Glutamatergic neuron (in vitro differentiated cells): ENCODE data around the gene DYNLT4. TPM values are rescaled to one million over a fixed set of nuclear protein-coding genes. Genes with fewer than 3 reads are reported as not detected.

Source experiments
- DNase-seq: peaks from one replicate; pipeline ENCODE4 v3.0.0; 2022
- H3K27ac Mint-ChIP-seq: one replicate; pipeline ENCODE4 v1.8.0; 2020; ENCODE audit warnings: mild to moderate bottlenecking, mixed read lengths, inconsistent platforms; ENCODE audit not compliant: unreplicated experiment
- H3K27me3 Mint-ChIP-seq: one replicate; pipeline ENCODE4 v1.8.0; 2020; ENCODE audit warnings: mild to moderate bottlenecking, moderate library complexity, mixed read lengths, inconsistent platforms; ENCODE audit not compliant: unreplicated experiment
- H3K36me3 Mint-ChIP-seq: one replicate; pipeline ENCODE4 v1.8.0; 2020; ENCODE audit warnings: mild to moderate bottlenecking, mixed read lengths, inconsistent platforms; ENCODE audit not compliant: unreplicated experiment
- H3K4me1 Mint-ChIP-seq: one replicate; pipeline ENCODE4 v1.8.0; 2020; ENCODE audit warnings: mild to moderate bottlenecking, low read depth, mixed read lengths, inconsistent platforms; ENCODE audit not compliant: unreplicated experiment
- H3K4me3 Mint-ChIP-seq: one replicate; pipeline ENCODE4 v1.8.0; 2020; ENCODE audit warnings: mild to moderate bottlenecking, mixed read lengths, inconsistent platforms; ENCODE audit not compliant: unreplicated experiment
- H3K9me3 Mint-ChIP-seq: one replicate; pipeline ENCODE4 v1.8.0; 2020; ENCODE audit warnings: mild to moderate bottlenecking, moderate library complexity, mixed read lengths, inconsistent platforms; ENCODE audit not compliant: unreplicated experiment
- CTCF ChIP-seq: fragments of 200-600 bp; sonication (generic); IDR thresholded peaks from one replicate; pipeline ENCODE4 v1.5.0; 2021; ENCODE audit not compliant: partially characterized antibody, unreplicated experiment
- total RNA-seq: library from RNA; stranded (reverse); fragmentation: NEBNext Ultra II Directional; extraction: Animal tissue kit (Norgen Biotek cat#: 25700); gene quantifications from one replicate; pipeline ENCODE4 v1.2.1, GENCODE V29; 2021; ENCODE audit not compliant: unreplicated experiment

Gene DYNLT4
- total RNA-seq, 1 donor from 2014 or later: not detected

GRCh38 chr1:44785501-44786137, 21.5 kb downstream of the DYNLT4 start:
- Mint-ChIP-seq H3K4me1 (peaks cover 12% of the 10 kb centered on the region), H3K36me3 (no peaks in the 10 kb centered on the region), H3K27ac (no peak overlapping the region), H3K4me3 (peak overlapping the region; percentile 65), H3K27me3 (peaks cover 5% of the 10 kb centered on the region), H3K9me3 (peaks cover 7% of the 10 kb centered on the region)
- no peak for DNase-seq
- TF ChIP-seq CTCF: no peak

GRCh38 chr1:44785029-44785380, 22.1 kb downstream of the DYNLT4 start:
- peaks cover 7% of the 10 kb centered on the region for H3K9me3 Mint-ChIP-seq
- no peak for DNase-seq
- H3K4me3 Mint-ChIP-seq: peak overlapping the region; percentile 65
- H3K27ac Mint-ChIP-seq: no peak overlapping the region
- H3K4me1 Mint-ChIP-seq: peaks cover 12% of the 10 kb centered on the region
- no peaks in the 10 kb centered on the region for H3K36me3 Mint-ChIP-seq
- no peak for TF ChIP-seq CTCF
- peaks cover 5% of the 10 kb centered on the region for H3K27me3 Mint-ChIP-seq

GRCh38 chr1:44784094-44785028, 22.8 kb downstream of the DYNLT4 start:
- Mint-ChIP-seq H3K27ac (no peak overlapping the region), H3K4me3 (peak overlapping the region; percentile 79), H3K4me1 (peaks cover 12% of the 10 kb centered on the region), H3K27me3 (peaks cover 5% of the 10 kb centered on the region), H3K36me3 (no peaks in the 10 kb centered on the region), H3K9me3 (peaks cover 7% of the 10 kb centered on the region)
- peak; percentile 59 for DNase-seq
- TF ChIP-seq CTCF: no peak

GRCh38 chr1:44783697-44784093, 23.5 kb downstream of the DYNLT4 start:
- peaks cover 12% of the 10 kb centered on the region for H3K4me1 Mint-ChIP-seq
- peak overlapping the region; percentile 79 for H3K4me3 Mint-ChIP-seq
- no peak for TF ChIP-seq CTCF
- no peaks in the 10 kb centered on the region for H3K36me3 Mint-ChIP-seq
- H3K27ac Mint-ChIP-seq: no peak overlapping the region
- no peak for DNase-seq
- peaks cover 7% of the 10 kb centered on the region for H3K9me3 Mint-ChIP-seq
- peaks cover 5% of the 10 kb centered on the region for H3K27me3 Mint-ChIP-seq
